Measurements from ENCODE around the gene MAPKAP1.

Gene MAPKAP1

GRCh38 chr9:125559894-125560293 is 147.1 kb downstream of the MAPKAP1 start:
- Histone ChIP-seq H3K27me3 (ENCODE audit: low read depth) (no peaks in the 10 kb centered on the region), H3K9me3 (no peaks in the 10 kb centered on the region), H3K36me3 (replicated peaks) (no peaks in the 10 kb centered on the region), H3K4me3 (no peak overlapping the region), H3K4me1 (peaks cover 9% of the 10 kb centered on the region)
- in situ Hi-C loops (cut with MboI; ENCODE audit: low sequenced_read_pairs): no loop called here
- peak; percentile 45 to 67 for DNase-seq (ENCODE audit: low spot score in 2 of 2)

DNA sequence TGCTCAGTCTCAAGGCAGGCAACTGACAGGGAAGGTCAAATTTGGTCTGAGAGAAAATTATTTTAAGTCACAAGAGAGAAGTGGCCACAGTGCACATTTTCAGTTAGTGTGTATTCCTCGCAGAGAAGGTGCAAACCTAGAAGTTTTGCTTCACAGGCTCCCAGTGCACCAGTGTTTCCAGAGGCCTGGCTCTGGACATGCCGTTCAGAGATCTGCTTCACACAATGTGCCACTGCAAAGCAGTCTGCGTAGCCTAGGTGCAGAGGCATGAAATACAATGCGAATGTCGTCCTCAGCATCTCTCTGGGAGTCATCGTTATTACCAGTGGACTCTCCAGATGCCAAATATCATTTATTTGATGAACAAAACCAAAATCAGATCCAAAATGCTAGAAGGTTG is 147.8 kb downstream of the MAPKAP1 start:
- no peak overlapping the region for H3K4me3 ChIP-seq
- no peaks in the 10 kb centered on the region for H3K36me3 ChIP-seq (replicated peaks)
- H3K4me1 ChIP-seq: peaks cover 9% of the 10 kb centered on the region
- in situ Hi-C loops (cut with MboI; ENCODE audit: low sequenced_read_pairs): no loop called here
- DNase-seq (ENCODE audit: low spot score in 2 of 2): no peak
- H3K9me3 ChIP-seq: no peaks in the 10 kb centered on the region
- no peaks in the 10 kb centered on the region for H3K27me3 ChIP-seq (ENCODE audit: low read depth)

- H3K4me3 ChIP-seq: no peak overlapping the region
- no peaks in the 10 kb centered on the region for H3K27me3 ChIP-seq (ENCODE audit: low read depth)
- DNase-seq (ENCODE audit: low spot score in 2 of 2): peak; percentile 73 to 75
- H3K4me1 ChIP-seq: peaks cover 9% of the 10 kb centered on the region
- no peaks in the 10 kb centered on the region for H3K9me3 ChIP-seq
- no peaks in the 10 kb centered on the region for H3K36me3 ChIP-seq (replicated peaks)
- in situ Hi-C loops (cut with MboI; ENCODE audit: low sequenced_read_pairs): no loop called here
These were observed 148.4 kb downstream of the MAPKAP1 start for GRCh38 chr9:125558453-125559092.

- no peak for DNase-seq (ENCODE audit: low spot score in 2 of 2)
- Histone ChIP-seq H3K27me3 (ENCODE audit: low read depth) (no peaks in the 10 kb centered on the region), H3K4me3 (no peak overlapping the region), H3K36me3 (replicated peaks) (no peaks in the 10 kb centered on the region), H3K4me1 (peaks cover 9% of the 10 kb centered on the region), H3K9me3 (no peaks in the 10 kb centered on the region)
- in situ Hi-C loops (cut with MboI; ENCODE audit: low sequenced_read_pairs): no loop called here
These were observed 150.8 kb downstream of the MAPKAP1 start for GRCh38 chr9:125556046-125556721.

DNA sequence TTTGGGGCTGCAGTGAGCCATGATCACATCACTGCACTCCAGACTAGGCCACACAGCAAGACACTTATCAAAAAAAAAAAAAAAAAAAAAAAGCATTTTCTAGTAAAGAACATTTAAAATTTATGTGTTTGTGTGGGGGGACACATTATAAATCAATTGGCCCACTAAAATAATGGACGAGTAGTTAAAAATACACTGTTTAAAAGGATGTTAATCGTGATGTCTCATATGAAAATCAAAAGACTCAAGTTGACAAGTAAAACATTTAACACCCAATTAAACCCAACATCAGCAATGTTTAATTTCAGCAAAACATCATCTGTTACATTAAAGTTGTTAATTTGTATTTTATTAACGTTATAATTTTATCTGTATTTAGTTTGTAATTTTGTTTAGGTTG is 152.3 kb downstream of the MAPKAP1 start:
- in situ Hi-C loops (cut with MboI; ENCODE audit: low sequenced_read_pairs): no loop called here
- no peaks in the 10 kb centered on the region for H3K27me3 ChIP-seq (ENCODE audit: low read depth)
- H3K9me3 ChIP-seq: no peaks in the 10 kb centered on the region
- peaks cover 4% of the 10 kb centered on the region; the same call in 1 of the 2 replicates for H3K4me1 ChIP-seq
- no peak for DNase-seq (ENCODE audit: low spot score in 2 of 2)
- no peak overlapping the region for H3K4me3 ChIP-seq
- no peaks in the 10 kb centered on the region for H3K36me3 ChIP-seq (replicated peaks)

- Histone ChIP-seq H3K27me3 (ENCODE audit: low read depth) (no peaks in the 10 kb centered on the region), H3K36me3 (replicated peaks) (no peaks in the 10 kb centered on the region), H3K9me3 (no peaks in the 10 kb centered on the region), H3K4me1 (no peaks in the 10 kb centered on the region; the same call in 1 of the 2 replicates), H3K4me3 (no peak overlapping the region)
- in situ Hi-C loops (cut with MboI; ENCODE audit: low sequenced_read_pairs): no loop called here
- DNase-seq (ENCODE audit: low spot score in 2 of 2): no peak
These were observed 155.2 kb downstream of the MAPKAP1 start for GRCh38 chr9:125551781-125552180.

GRCh38 chr9:125549891-125550885 is 156.8 kb downstream of the MAPKAP1 start:
- no peak for DNase-seq (ENCODE audit: low spot score in 2 of 2)
- no peak overlapping the region for H3K4me3 ChIP-seq
- no peaks in the 10 kb centered on the region for H3K36me3 ChIP-seq (replicated peaks)
- no peaks in the 10 kb centered on the region; the same call in 1 of the 2 replicates for H3K4me1 ChIP-seq
- in situ Hi-C loops (cut with MboI; ENCODE audit: low sequenced_read_pairs): no loop called here
- H3K9me3 ChIP-seq: no peaks in the 10 kb centered on the region
- H3K27me3 ChIP-seq (ENCODE audit: low read depth): no peaks in the 10 kb centered on the region

DNA sequence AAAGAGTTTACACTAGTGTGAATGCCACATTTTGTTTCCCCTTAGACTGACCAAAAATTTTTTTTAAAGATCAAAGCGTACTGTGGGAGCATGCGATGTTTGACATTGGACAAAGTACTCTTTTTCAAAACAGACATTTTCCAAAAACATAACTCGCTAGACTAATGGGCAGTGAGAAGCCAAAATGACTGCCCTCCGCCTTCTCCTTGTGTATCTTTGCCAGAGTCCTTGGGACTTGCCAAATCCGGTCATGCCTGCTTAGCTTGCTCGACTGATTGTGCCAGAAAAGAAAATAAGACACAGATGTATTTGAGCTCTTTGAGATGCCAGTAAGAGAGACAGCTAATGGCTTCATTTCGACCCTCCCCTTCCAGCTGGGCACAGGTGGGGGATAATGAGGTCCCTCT is 157.5 kb downstream of the MAPKAP1 start:
- no peaks in the 10 kb centered on the region for H3K9me3 ChIP-seq
- H3K4me3 ChIP-seq: no peak overlapping the region
- no peak for DNase-seq (ENCODE audit: low spot score in 2 of 2)
- H3K4me1 ChIP-seq: no peaks in the 10 kb centered on the region; the same call in 1 of the 2 replicates
- H3K27me3 ChIP-seq (ENCODE audit: low read depth): no peaks in the 10 kb centered on the region
- in situ Hi-C loops (cut with MboI; ENCODE audit: low sequenced_read_pairs): no loop called here
- H3K36me3 ChIP-seq (replicated peaks): no peaks in the 10 kb centered on the region

DNA sequence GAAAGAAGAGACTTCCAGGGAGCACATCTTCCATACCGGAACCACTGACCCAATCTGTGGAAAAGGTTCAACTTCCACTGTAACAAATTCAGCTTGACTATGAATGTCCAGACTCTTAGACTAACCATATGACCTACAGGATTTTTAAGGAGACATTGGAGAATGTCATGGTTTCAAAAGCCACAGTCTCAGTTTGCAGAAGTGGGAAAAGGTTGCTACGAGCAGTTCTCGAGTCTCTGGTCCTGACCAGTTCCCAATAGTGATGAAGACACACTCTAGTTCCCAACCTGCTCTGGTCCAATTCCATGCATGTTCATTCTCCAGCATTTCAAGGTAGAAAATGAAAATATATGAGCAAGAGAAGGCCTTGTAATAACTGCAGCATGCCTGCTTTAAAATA is 158.0 kb downstream of the MAPKAP1 start:
- Histone ChIP-seq H3K4me1 (no peaks in the 10 kb centered on the region; the same call in 1 of the 2 replicates), H3K4me3 (no peak overlapping the region), H3K36me3 (replicated peaks) (no peaks in the 10 kb centered on the region), H3K27me3 (ENCODE audit: low read depth) (no peaks in the 10 kb centered on the region), H3K9me3 (no peaks in the 10 kb centered on the region)
- in situ Hi-C loops (cut with MboI; ENCODE audit: low sequenced_read_pairs): no loop called here
- no peak for DNase-seq (ENCODE audit: low spot score in 2 of 2)

DNA sequence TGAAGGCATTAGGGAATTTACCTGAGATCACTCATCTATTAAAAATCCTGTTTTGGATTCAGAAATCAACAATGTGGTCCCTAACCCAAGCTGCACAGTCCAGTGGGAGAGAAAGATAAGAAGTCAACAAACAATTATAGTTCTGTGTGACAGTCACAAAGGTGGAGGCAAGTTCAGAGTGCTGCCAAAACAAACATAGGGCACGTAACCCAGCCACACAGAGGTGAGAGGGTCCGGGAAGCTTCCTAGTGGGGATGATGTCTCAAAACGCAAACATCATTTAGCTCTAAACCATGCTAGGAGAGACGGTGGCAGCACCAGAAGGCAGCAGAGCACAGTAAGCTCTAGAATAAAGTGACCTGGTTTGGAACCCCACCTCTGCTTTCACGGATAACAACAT is 158.9 kb downstream of the MAPKAP1 start:
- H3K9me3 ChIP-seq: no peaks in the 10 kb centered on the region
- in situ Hi-C loops (cut with MboI; ENCODE audit: low sequenced_read_pairs): no loop called here
- DNase-seq (ENCODE audit: low spot score in 2 of 2): no peak

DNA sequence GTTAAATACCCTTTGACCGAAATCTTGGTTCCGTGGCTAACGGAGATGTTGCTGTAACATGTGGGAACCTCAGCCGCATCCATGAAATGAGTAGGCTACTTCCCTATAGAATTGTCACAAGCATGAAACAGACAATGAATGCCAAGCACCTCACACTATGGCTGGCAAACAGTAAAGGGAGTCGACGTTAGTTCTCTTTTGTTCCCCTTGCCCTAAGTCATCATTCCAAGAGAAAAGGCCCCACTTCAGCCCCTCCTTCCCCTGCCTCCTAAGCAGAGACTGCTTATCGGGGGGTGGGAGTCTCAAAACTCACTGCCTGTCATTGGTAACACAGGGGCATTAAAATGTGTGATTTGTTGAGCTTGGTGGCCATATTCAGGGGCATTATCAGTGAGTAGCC is 159.6 kb downstream of the MAPKAP1 start:
- DNase-seq (ENCODE audit: low spot score in 2 of 2): no peak
- Histone ChIP-seq H3K4me3 (no peak overlapping the region), H3K36me3 (replicated peaks) (no peaks in the 10 kb centered on the region), H3K9me3 (no peaks in the 10 kb centered on the region), H3K4me1 (no peaks in the 10 kb centered on the region; the same call in 1 of the 2 replicates), H3K27me3 (ENCODE audit: low read depth) (no peaks in the 10 kb centered on the region)
- in situ Hi-C loops (cut with MboI; ENCODE audit: low sequenced_read_pairs): no loop called here

More for the DNA sequence above, 158.9 kb downstream of the MAPKAP1 start:
- no peaks in the 10 kb centered on the region for H3K36me3 ChIP-seq (replicated peaks)
- H3K4me1 ChIP-seq: no peaks in the 10 kb centered on the region; the same call in 1 of the 2 replicates
- no peak overlapping the region for H3K4me3 ChIP-seq
- no peaks in the 10 kb centered on the region for H3K27me3 ChIP-seq (ENCODE audit: low read depth)

DNA sequence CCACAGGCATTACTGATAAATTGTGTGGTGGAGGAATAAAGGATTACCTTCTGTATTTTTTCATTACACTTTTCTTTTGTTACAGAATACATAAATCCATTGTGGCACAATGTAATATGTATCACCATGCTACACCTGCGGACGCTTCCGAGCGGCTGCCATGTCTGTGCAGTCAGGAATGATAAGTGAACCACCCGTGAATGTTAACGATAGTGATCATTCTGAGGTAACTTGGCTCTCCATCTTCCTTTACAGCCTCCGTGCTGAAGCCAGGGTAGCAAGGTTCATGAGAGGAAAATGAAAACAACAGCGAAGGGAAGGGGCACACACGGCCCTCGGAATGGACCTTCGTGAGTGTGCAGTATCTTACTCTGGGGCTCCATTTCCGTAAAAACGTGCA is 161.2 kb downstream of the MAPKAP1 start:
- Histone ChIP-seq H3K27me3 (ENCODE audit: low read depth) (no peaks in the 10 kb centered on the region), H3K4me3 (no peak overlapping the region), H3K36me3 (replicated peaks) (no peaks in the 10 kb centered on the region), H3K4me1 (no peaks in the 10 kb centered on the region), H3K9me3 (no peaks in the 10 kb centered on the region)
- DNase-seq (ENCODE audit: low spot score in 2 of 2): no peak
- in situ Hi-C loops (cut with MboI; ENCODE audit: low sequenced_read_pairs): no loop called here

DNA sequence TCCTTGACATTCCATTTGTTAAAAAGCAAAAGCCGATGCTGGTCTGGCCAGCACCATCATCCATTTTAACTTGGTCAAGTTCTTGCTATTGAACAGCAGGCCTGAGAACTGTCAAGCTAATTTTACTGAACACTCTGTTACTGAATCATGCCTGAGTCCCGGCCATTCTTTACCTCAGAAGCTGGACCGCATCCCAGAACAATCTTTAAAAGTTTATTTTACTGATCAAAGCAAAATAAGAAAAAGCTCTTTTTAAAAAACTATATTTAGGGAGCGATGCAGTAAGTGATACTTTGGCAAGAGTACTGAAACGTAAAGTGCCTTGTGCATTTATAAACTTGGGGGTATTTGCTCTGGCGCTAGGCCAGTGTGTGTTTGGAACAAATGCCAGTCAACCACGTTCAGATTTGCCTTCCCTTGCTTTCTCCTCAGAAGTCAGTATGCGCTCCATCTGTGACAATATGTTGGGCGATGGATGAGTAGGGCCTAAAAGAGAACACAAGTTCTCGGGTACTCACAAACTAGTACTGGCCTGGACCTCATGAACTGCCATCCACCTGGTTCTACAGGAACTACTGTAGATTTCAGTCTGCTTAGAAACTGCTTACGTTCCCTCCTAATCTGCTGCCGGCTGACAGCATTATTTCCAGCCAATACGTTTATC is 161.9 kb downstream of the MAPKAP1 start:
- Histone ChIP-seq H3K4me3 (no peak overlapping the region), H3K9me3 (no peaks in the 10 kb centered on the region), H3K4me1 (peaks cover 3% of the 10 kb centered on the region; the same call in 1 of the 2 replicates), H3K36me3 (replicated peaks) (no peaks in the 10 kb centered on the region), H3K27me3 (ENCODE audit: low read depth) (no peaks in the 10 kb centered on the region)
- in situ Hi-C loops (cut with MboI; ENCODE audit: low sequenced_read_pairs): no loop called here
- no peak for DNase-seq (ENCODE audit: low spot score in 2 of 2)
